HG02981 (cell line): ENCODE measurements around the gene MYO18A.
"Not testable (repeated sequence)": the region's sequence is repeated elsewhere in the genome, so short reads cannot be mapped to it uniquely, and the experiment has no call there.

Experiments
- ATAC-seq: cut with Tn5 transposase; IDR thresholded peaks from one replicate; pipeline ENCODE4 v1.9.1; 2021; ENCODE audit warnings: mild to moderate bottlenecking, moderate library complexity; ENCODE audit not compliant: unreplicated experiment

MYO18A gene

DNA sequence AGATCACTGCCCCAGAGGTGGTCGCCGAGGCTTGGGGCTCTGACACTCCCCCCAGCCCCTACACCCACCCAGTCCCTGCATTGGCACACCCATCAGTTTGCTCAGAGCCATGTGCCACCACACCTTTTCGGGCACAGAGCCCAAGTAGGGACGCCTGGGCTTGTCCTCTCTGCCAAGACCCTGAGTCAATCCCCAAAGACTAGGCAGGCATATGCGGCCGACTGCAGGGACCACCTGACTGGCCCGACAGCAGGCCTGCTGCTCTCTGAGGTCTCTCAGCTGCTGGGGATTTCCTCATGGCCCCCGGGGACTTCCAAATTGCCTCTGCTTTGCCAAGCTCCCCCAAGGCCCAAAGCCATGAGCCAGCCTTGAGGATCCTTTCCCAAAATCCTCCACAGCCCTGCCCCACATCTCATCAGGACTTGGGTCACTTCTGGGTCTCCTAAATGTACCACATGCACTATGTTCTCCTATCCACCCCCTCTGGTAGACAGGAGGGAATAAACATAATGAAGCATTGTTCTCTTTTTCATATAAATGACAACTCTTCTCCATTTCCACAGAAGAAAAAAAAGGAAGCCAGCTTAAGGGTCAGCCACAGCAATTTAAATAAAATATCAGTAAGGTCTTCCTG is 30.6 kb downstream of the MYO18A start:
- no peak for ATAC-seq

GRCh38 chr17:29148790-29149430 is 31.3 kb downstream of the MYO18A start:
- peak; percentile 71 for ATAC-seq

- no peak for ATAC-seq
Observed at GRCh38 chr17:29148257-29148789, 31.9 kb downstream of the MYO18A start.

DNA sequence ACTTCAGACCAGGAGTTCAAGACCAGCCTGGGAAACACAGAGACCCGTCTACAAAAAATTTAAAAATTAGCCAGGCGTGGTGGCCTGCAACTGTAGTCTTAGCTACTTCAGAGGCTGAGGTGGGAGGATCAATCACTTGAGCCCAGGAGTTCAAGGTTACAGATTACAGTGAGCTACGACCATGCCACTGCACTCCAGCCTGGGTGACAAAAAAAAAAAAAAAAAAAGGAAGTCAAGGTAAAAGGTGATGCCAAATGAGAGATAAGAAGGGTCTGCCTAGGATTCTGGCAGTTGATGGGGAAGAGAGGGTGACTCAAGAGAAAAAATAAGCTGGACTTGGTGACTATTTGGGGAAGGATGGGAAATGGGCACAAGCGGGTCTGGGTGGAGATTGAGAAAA is 32.5 kb downstream of the MYO18A start:
- ATAC-seq = no peak

DNA sequence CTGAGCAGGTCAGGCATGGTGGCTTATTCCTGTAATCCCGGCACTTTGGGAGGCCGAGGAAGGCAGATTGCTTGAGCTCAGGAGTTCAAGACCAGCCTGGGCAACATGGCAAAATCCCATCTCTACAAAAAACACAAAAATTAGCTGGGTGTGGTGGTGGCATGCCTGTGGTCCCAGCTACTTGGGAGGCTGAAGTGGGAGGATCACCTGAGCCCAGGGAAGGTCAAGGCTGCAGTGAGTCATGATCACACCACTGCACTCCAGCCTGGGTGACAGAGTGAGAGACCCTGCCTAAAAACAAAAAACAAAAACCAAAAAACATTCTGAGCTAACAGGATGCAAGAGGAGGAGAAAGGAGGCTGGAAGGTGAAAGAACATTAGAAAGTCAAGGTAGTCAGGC is 33.0 kb downstream of the MYO18A start:
- ATAC-seq = not testable (repeated sequence)

DNA sequence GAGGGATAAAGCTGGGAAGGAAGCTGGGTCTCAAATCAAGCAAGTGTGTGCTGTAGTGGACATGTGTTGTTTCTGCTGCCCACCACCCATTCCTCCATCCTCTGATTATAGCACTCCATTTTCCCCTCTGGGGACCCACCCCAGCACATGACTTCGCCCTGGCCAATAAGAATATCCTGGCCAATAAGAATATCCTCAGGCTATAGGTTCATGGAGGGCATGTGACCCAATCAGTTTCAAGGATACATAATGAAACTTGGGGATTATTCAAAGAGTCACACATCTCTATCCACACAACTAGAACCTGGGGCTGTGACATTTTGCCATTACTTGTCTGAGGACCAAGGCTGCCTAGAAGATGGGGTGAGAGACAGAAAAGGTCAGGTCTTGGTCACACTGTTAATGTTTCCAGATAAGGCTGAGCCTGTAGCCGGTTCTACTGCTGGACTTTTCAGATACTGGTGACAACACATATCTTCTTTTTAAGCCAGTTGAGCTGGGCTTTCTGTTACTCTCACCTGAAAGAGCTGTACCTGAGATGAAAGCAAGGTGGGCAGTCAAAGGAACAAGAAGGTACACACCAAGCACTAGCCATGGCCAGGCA is 33.7 kb downstream of the MYO18A start:
- ATAC-seq = no peak

DNA sequence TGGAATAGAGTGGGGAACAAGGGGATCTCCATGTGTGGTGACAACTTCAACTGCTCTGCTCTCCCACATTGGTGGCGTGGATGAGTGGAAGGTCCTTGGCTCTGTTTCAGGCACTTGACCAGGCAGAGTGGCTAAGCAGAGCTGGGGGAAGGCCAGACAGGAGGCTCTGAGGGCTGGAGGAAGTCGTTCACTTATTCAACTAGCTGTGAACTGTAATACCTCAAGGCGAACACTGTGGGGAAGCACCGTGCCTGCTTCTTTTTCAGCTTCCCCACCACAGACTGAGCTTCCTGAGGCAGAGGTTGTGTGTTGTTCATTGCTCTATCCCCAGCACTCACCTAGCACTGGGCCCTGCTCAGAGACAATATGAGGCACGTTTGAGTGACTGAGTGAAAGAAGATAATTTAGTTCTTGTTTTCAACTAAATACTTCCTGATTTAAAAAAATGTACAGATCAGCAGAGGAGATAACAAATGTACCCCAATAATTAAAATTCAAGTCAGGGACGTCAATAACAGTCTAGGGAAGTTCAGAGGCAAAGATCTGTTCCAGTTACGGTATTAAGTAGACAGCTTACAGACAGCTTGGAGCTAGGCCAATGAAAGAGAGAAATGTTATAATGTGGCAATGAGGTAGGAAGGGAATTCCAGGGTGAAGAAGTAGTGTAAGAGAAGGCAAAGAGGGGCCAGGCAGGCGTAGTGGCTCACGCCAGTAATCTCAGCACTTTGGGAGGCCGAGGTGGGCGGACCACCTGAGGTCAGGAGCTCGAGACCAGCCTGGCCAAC is 34.7 kb downstream of the MYO18A start:
- ATAC-seq = no peak

- ATAC-seq = no peak
Observed at GRCh38 chr17:29143894-29144293, 36.3 kb downstream of the MYO18A start.

DNA sequence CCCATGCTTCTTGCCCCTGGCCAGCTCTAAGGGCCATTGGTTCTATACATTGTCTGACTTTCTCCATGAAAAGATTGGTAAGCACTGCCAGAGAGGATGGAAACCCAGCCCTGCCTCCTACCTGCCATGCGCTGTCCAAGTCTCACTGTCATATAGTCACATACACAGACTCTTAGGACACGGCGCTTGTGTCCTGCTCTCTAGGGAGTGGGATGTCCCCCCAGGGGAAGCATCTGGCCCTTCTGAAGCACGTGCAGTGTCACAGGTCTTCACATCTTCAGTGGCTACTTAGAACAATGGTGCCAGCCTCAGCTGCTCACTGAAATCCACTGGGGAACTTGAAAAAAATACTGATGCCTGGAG is 38.7 kb downstream of the MYO18A start:
- no peak for ATAC-seq

- no peak for ATAC-seq
Observed at GRCh38 chr17:29140631-29141513, 39.3 kb downstream of the MYO18A start.

- ATAC-seq = peak; percentile 39
Observed at GRCh38 chr17:29140051-29140621, 40.1 kb downstream of the MYO18A start.

DNA sequence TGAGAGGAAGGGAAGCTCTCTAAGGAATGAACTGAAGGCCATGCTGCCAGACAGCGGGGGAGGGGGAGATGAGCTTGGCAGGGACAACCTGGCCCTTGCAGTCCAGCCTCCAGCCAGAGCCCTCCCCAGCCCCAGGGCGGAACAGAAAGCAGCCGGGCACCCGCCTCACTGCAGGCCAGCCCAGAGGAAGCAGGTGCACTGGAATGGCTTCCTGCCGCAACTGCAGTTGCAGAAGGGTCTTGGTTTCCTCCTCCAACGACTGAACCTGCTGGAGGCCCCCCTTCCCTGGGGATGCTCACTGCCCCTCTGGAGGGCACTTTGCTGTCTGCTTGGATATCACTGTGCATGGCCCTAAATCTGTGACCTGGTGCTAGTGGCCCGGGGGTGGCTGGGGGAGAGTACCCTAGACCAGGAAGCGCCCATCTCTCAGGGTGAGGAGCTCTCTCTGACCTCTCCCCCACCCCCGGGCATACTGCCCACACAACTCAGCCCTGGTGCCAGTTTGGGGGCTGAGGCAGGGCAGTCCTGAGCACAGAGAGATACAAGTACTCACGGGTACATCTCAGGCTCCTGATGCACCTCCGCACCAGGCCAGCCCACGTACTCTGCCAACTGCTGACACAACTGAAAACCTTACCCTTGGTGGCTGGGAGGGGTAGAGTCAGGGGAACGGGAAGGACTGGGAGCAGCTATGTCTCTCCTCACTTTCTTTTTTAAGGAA is 41.1 kb downstream of the MYO18A start:
- ATAC-seq = no peak

GRCh38 chr17:29138184-29138955 is 41.8 kb downstream of the MYO18A start:
- no peak for ATAC-seq

- ATAC-seq = no peak
Observed at GRCh38 chr17:29136998-29137730, 43.0 kb downstream of the MYO18A start.

DNA sequence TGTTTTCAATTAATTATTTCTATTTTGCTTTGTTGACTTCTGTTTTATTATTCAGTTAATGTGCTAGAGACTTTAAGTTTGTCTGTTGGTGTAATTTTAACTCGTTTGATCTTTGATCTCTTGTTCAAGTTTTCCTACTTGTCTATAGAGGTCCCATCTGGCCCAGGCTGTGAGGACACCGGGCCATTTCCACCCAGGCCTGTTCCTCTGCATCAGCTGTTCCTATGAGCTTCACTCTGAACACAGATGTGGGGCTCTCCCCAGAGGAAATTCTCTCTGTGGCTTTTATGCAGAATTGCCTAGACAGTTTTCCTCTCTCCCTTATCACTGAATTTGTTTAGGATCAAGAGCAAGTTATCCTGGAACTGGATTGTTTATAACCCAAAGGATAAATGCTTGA is 44.7 kb downstream of the MYO18A start:
- ATAC-seq = no peak

DNA sequence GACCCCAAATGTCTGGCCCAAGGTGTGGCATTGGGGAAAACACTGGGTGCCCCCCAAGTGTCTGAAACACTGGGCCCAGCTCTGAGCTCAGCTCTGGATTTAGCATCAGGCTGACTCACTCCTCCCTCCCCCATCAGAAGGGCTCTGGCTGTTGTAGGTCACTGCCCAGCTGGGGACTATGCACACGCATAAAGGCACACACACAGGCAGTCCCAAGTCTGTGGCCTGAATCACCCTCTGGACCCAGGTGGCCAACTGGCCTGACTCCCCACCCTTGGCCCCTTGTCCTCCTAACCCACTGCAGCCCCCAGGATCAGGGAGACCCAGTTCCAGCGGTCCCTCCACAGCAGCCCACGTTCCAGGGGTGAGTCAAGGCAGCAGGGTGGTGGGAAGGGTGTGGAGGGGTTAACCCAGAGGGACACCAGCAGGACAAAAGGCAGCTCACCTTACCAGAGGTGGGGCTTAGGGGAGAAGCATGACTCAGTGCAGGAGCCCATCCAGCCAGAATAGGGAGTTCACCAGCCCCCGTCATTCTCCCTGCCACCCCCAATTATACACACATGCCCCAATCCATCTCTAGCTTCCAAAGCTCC is 47.0 kb downstream of the MYO18A start:
- ATAC-seq = no peak

GRCh38 chr17:29131814-29132682 is 48.1 kb downstream of the MYO18A start:
- no peak for ATAC-seq
